GM18502 (cell line): ENCODE data around the gene SLC22A12.

Experiments used
- ATAC-seq: cut with Tn5 transposase; IDR thresholded peaks from one replicate; pipeline ENCODE4 v1.9.1; 2021; ENCODE audit warnings: mild to moderate bottlenecking; ENCODE audit not compliant: unreplicated experiment, poor library complexity

Gene SLC22A12

GRCh38 chr11:64601605-64602465 lies 10.8 kb downstream of the SLC22A12 start:
- ATAC-seq, result no peak

- ATAC-seq, result no peak
Measured at GRCh38 chr11:64602466-64603070, 11.5 kb downstream of the SLC22A12 start.

- no peak for ATAC-seq
Measured at GRCh38 chr11:64603411-64604110, 12.5 kb downstream of the SLC22A12 start.

GRCh38 chr11:64604458-64605243 lies 13.6 kb downstream of the SLC22A12 start:
- ATAC-seq, result no peak

- ATAC-seq, result no peak
Measured at GRCh38 chr11:64605244-64605560, 14.2 kb downstream of the SLC22A12 start.

- no peak for ATAC-seq
Measured at GRCh38 chr11:64605656-64606585, 14.9 kb downstream of the SLC22A12 start.

GRCh38 chr11:64606796-64607380 lies 15.9 kb downstream of the SLC22A12 start:
- ATAC-seq, result no peak

GRCh38 chr11:64607381-64607985 lies 16.5 kb downstream of the SLC22A12 start:
- ATAC-seq, result no peak

GRCh38 chr11:64608046-64608445 lies 17.0 kb downstream of the SLC22A12 start:
- no peak for ATAC-seq

- ATAC-seq, result no peak
Measured at GRCh38 chr11:64608636-64609035, 17.6 kb downstream of the SLC22A12 start.

- no peak for ATAC-seq
Measured at GRCh38 chr11:64609436-64610047, 18.5 kb downstream of the SLC22A12 start.

- ATAC-seq, result no peak
Measured at GRCh38 chr11:64610596-64610995, 19.6 kb downstream of the SLC22A12 start.

- ATAC-seq, result no peak
Measured at GRCh38 chr11:64611176-64611575, 20.2 kb downstream of the SLC22A12 start.

GRCh38 chr11:64611869-64612646 lies 21.0 kb downstream of the SLC22A12 start:
- ATAC-seq, result no peak

- ATAC-seq, result no peak
Measured at GRCh38 chr11:64613648-64614047, 22.6 kb downstream of the SLC22A12 start.

- no peak for ATAC-seq
Measured at GRCh38 chr11:64614917-64615316, 23.9 kb downstream of the SLC22A12 start.

GRCh38 chr11:64616817-64617216 lies 25.8 kb downstream of the SLC22A12 start:
- no peak for ATAC-seq

GRCh38 chr11:64619196-64619595 lies 28.2 kb downstream of the SLC22A12 start:
- no peak for ATAC-seq
